Measurements from ENCODE around the gene CASD1.
A peak's percentile ranks its signal among the peaks of the same experiment; 100 is the strongest.

Gene CASD1

DNA sequence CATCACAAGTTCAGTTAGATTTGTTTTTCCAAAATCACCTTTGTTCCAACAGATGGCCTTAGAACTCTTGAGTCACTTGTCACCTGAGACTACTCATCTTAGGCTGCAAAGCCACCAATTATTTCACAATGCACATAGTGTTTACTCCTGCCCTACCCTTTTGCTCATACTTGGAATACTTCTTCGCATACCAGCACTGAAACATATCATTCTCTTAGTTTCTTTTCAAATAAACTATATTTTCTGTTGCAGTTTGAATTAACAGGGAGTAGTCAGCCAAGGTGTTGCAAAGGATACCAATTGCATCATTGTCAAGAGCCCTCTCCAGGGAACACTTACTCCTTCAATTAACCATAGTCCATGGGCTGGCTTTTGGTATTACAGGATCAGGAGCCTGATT, 71.0 kb downstream of the CASD1 start:
- DNase-seq (ENCODE audit: low spot score): peak; percentile 73

DNA sequence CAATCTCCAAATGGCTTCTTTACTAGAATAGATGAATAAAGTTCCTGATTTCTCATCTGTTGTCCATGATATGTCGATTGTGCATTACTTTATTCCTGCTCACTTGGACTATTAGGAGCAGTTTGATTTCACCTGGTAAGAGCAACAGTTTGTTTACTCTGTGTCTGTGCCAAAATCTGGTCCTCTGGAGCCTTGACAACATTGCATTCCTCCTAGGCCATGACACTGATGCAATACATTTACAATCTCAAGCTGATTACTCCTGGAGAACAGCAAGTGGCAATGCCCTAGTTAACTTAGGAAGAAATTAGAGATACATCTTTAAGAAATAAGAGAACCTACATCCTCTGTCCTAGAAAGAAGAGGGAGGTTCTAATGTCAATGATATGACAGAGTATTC, 74.5 kb downstream of the CASD1 start:
- no peak for DNase-seq (ENCODE audit: low spot score)

DNA sequence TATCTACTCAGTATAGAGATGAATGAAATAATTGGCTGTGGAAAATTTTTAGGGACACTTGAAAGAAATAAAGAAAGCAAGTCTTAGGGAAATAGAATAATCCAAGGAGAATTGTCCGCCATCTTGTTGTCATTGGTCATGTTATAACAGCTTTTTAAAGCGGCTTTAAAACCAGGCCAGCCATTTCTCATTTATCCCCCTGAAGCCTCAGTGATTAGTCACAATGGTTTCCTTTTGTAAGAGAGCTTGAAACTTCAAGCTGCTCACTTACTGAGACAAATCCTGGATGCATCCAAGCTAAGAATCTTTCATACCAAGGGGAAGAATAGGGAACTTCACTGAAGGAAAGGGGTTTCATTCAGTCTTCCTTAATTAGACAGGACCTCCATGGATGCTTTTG, 78.5 kb downstream of the CASD1 start:
- no peak for DNase-seq (ENCODE audit: low spot score)

GRCh38 chr7:94590526-94591162, 81.0 kb downstream of the CASD1 start:
- DNase-seq (ENCODE audit: low spot score): no peak

GRCh38 chr7:94591176-94591575, 81.6 kb downstream of the CASD1 start:
- DNase-seq (ENCODE audit: low spot score): no peak

- no peak for DNase-seq (ENCODE audit: low spot score)
Observed at GRCh38 chr7:94594882-94595281, 85.3 kb downstream of the CASD1 start.

- DNase-seq (ENCODE audit: low spot score): no peak
Observed at GRCh38 chr7:94595717-94596116, 86.1 kb downstream of the CASD1 start.

DNA sequence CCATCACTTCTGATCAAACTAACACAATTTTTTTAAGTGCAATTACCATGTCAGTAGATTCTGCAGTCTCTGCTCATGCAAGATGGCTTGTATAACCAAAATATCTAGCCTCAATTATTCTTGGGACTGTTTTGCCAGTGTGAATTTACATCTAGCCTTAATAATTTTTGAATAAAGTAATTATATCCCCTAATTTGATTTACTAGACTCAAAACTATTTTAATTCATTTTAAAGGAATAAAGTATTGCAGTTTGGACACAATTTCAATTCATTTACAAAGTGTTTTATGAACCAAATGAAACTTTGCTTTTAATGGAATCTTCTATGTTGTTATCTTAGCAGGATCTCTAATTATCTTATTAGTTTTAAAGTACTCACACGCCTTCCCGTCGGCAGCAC, 90.7 kb downstream of the CASD1 start:
- no peak for DNase-seq (ENCODE audit: low spot score)

DNA sequence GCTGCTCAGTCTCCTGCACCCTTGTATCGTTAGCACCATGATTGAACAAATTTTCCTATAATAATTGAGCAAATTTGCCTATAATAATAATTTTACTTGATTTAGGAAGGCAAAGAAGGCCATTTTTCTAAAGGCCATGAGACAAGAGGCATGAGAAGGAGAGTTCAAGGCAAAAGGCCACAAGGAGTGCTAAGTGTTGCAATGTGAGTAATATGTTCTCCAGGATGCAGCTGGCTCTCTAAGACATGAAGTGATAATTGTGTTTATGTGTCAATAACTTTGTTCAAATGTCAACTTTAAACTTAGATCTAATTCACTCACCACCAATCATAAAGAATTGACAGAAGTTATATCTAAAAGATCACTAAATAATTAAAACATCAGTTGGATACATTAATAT, 92.6 kb downstream of the CASD1 start:
- DNase-seq (ENCODE audit: low spot score): no peak

DNA sequence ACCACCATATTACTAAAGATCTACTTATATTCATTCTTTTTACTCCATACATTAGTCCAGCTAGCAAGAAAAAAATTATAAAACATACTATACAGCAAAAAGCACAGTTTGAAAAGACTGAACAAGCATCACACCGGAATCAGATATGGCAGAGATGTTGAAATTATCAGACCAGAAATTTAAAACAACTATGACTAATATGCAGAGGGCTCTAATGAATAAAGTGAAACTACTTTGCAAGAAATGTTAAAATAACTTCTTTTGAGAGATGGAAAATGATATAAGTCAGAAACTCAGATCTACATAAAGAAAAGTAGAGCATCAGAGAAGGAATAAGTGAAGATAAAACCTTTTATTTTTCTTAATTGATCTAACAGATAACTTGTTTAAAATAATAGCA, 95.4 kb downstream of the CASD1 start:
- no peak for DNase-seq (ENCODE audit: low spot score)
